ENCODE measurements around the gene TRIM27.
"Not testable (repeated sequence)": the region's sequence is repeated elsewhere in the genome, so short reads cannot be mapped to it uniquely, and the experiment has no call there.

The TRIM27 gene

DNA sequence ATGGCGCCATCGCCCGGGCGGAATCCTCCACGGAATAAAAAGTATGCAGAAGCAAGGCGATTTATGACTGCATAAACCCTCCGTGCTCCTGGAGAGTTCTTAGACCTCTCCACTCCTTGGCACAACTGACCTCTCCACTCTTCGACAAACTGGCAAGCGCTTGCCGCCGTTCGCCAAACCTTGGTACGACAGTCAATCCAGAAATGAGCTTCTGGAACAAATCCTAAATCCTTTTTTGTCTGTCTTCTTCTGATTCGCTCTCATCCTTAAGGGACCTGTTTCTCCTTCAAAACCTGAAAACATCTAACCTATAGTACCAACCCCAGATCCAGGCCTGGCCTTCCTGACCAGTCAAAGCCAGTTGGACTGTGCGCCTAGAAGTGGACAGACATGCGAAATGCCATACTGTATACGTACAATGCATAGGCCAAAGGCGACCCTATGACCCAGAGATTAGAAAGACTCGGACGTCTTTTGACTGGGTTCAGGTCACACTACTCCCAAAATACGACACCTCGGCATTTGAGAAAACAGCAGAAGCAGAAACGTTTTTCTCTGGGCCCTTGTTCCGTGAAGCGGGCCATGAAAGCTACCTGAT, 59.4 kb downstream of the TRIM27 start:
- DNase-seq (ENCODE audit: low spot score): no peak

DNA sequence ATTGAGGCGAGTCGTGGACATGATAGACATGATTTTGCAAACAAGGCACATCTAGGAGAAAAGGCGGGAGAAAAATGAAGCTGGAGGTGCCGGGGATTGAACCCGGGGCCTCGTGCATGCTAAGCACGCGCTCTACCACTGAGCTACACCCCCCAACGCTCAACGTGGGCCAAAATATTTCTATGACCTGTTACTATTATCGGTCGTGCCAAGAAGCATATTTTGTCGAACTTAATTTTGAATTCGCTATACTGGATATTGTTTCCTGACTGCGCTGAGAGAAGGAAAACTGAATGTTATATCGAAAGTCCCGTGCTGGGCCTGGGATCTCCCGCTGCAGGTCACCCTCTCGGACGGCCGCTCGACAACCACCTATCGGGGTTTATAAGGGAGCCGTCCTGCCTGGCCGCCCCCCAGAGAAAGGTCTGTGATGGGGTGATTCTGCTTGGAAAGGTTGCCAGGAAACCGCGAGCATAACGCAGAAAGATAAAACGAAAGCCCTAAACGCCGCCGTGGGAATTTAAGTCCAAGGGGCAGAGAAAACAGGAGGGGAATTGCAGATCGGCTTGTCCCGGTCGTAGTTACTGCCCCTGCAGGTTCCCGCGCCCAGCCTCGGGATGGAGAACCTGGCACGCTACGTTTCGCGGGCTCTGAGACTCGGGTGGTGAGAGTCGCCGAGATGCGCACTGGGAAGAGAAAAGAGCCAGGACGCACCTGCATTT, 60.0 kb downstream of the TRIM27 start:
- peak; percentile 85 for DNase-seq (ENCODE audit: low spot score)

GRCh38 chr6:28862077-28862476, 61.7 kb downstream of the TRIM27 start:
- DNase-seq (ENCODE audit: low spot score): no peak

DNA sequence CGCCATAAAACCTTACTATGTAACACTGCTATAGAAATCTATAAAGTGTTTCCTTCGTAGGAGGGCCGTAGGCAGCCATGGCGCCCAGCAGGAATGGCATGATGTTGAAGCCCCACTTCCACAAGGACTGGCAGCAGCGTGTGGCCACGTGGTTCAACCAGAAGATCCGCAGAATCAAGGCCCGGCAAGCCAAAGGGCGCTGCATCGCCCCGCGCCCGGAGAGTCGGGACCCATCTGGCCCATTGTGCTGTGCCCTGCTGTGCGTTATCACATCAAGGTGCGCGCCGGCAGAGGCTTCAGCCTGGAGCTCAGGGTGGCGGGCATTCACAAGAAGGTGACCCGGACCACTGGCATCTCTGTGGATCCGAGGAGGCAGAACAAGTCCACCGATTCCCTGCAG, 62.4 kb downstream of the TRIM27 start:
- DNase-seq (ENCODE audit: low spot score): no peak

DNA sequence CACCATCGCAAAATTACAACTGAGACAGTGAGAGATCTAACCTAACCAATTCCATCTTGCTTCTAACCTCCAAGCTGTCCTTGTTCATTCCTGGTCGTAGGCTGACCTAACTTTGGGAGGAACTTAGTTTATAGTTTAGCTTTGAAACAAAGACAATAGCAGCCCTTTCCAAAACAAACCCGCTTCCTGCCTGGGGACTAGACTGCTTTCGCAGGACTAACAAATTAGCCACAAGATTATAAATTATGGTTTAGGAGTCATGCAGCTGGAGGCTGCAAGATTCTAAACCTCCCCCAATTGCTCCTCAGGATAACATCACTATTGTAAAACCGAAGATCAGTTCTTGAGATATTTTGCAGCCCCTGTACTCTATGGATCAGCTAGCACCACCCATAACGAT, 63.2 kb downstream of the TRIM27 start:
- DNase-seq (ENCODE audit: low spot score): no peak

DNA sequence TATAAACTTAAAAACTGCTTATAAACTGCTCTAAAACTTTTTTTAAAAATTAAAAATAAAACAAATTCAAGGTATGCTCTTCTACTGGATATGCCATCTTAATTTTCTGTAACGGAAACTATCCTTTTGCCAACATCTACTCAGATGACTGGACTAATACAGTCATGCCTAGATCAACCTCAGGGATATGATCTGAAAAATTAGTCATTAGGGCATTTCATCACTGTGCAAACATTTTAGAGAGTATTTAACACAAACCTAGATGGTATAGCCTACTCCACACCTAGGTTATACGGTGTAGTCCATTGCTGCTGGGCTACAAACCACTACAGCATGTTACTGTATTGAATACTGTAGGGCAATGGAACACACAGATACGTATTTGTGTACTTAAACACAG, 64.8 kb downstream of the TRIM27 start:
- DNase-seq (ENCODE audit: low spot score): no peak

DNA sequence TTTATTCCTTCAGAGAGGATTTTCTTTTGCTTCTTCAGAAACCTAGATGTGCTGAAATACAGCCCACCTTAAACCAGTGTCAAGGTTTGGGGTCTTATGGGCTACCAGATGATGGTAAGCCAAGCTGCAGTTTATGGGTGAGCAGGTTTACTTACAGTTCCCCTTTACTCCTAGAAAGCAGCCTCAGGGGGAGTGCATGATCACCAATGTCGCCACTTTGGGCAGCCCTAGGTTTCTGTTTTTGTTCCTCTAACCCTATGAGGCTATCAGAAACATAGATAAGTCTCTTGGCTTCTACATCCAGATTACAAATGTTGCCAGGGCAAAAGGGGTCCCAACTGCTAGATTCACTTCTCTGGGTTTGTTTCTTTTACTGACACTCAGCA, 67.2 kb downstream of the TRIM27 start:
- no peak for DNase-seq (ENCODE audit: low spot score)

DNA sequence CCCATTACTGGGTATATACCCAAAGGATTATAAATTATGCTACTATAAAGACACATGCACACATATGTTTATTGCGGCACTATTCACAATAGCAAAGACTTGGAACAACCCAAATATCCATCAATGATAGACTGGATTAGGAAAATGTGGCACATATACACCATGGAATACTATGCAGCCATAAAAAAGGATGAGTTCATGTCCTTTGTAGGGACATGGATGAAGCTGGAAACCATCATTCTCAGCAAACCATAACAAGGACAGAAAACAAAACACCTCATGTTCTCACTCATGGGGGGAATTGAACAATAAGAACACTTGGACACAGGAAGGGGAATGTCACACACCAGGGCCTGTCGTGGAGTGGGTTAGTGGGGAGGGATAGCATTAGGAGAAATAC, 69.4 kb downstream of the TRIM27 start:
- DNase-seq (ENCODE audit: low spot score): not testable (repeated sequence)

Data from putamen (tissue), 1 donor.